BLaER1 (cell line): ENCODE results near the gene C19orf73.
A peak's percentile ranks its signal among the peaks of the same experiment; 100 is the strongest.

Experiments
- H3K27ac ChIP-seq: shearing (Covaris generic); formaldehyde crosslinking; 2 replicates; pipeline ENCODE4 v1.8.1; 2022
- H3K27me3 ChIP-seq: shearing (Covaris generic); formaldehyde crosslinking; 2 replicates; pipeline ENCODE4 v1.8.1; 2022
- H3K36me3 ChIP-seq: shearing (Covaris generic); formaldehyde crosslinking; 2 replicates; pipeline ENCODE4 v1.8.1; 2022
- H3K4me1 ChIP-seq: shearing (Covaris generic); formaldehyde crosslinking; 2 replicates; pipeline ENCODE4 v1.8.1; 2022
- H3K4me2 ChIP-seq: shearing (Covaris generic); formaldehyde crosslinking; 2 replicates; pipeline ENCODE4 v1.8.1; 2022
- H3K4me3 ChIP-seq: shearing (Covaris generic); formaldehyde crosslinking; 2 replicates; pipeline ENCODE4 v1.8.1; 2022
- H3K9ac ChIP-seq: shearing (Covaris generic); formaldehyde crosslinking; 2 replicates; pipeline ENCODE4 v1.8.1; 2022
- H3K9me3 ChIP-seq: shearing (Covaris generic); formaldehyde crosslinking; 2 replicates; pipeline ENCODE4 v1.8.1; 2022
- H4K20me1 ChIP-seq: shearing (Covaris generic); formaldehyde crosslinking; 2 replicates; pipeline ENCODE4 v1.8.1; 2022
- Cebpa-rat ChIP-seq: shearing (Covaris generic); IDR thresholded peaks from 2 replicates; pipeline ENCODE4 v1.8.1; 2022

C19orf73 gene

DNA sequence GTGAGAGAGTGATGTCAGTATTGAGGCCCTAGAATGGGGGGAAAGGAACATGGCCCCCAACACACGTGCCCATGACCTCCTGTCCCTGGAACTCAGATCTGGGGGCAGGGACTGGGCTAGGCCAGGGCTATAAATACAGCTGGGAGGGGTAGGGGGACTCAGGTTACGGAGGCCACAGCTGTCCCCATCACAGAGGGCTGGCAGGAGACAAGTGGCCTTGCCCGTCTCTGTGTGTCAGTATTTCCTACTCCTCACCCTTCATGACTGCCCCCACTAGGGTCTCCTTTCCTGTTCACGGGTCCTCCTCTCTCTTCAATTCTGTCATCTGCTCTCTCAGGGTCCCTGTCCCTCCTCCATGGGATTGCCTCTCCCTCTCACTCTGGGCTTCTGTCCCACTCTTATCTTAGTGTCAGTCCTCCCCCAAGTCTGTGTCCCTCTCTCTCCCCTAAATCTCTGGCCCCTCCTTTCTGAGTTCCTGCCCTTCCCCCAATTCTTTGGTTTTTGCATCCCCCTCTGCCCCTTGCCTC is 36.9 kb upstream of the C19orf73 start:
- no peak for TF ChIP-seq Cebpa-rat
- no peaks in the 10 kb centered on the region for H3K27me3 ChIP-seq
- peaks cover 75% of the 10 kb centered on the region for H3K4me1 ChIP-seq
- H3K27ac ChIP-seq, result peak overlapping the region; percentile 41; the same call in 1 of the 2 replicates
- H4K20me1 ChIP-seq, result no peaks in the 10 kb centered on the region
- H3K9ac ChIP-seq, result peak overlapping the region; percentile 29; the same call in 1 of the 2 replicates
- H3K9me3 ChIP-seq, result no peaks in the 10 kb centered on the region
- H3K4me2 ChIP-seq, result peak overlapping the region; percentile 77
- H3K36me3 ChIP-seq, result no peaks in the 10 kb centered on the region
- H3K4me3 ChIP-seq, result no peak overlapping the region

DNA sequence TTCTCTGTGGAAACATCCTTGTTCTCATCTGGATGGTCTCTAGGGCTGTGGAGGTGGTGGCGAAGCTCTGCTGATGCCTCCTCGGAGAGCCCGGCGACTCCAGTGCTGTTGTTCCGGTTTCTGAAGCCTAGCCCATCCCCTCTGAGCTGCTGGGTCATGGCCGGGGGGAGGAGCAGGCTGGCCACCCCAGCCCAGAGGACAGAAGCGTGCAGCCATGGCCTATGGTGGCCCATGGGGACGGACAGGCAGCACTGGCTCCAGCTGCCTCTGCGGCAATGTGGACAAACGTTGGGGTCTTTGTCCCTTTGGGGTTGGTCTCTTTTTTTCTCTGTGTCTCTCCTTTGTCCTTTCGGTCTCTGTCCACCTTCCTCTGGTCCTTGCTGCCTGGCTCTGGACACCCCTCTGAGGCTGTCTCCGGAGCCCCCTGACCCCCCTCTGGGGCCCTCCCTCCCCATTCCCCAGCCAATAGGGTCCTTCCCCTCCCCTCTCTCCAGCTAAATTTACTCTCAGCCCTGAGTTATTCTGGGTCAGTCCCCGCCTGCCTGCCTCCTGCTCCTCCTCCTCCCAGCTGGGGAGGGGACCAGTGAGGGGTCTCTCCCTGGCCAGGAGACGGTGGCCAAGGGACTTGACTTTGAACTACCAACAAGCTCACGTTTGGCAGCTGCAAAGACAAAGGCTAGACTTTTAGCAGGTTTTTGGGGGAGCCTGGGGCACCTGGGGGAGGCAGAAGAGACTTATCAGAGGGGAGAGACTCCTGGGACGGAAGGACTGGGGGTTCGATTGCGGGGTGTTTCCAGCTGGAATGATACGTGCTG is 36.3 kb upstream of the C19orf73 start, which contains the start of gene HRC:
HRC (minus strand) TSS at position 392 of the 815 bp plus-strand sequence; CDS start at position 233, 159 bp downstream.
- Histone ChIP-seq H3K36me3 (no peaks in the 10 kb centered on the region), H3K4me3 (no peak within 1 kb of the TSS), H3K27me3 (no peaks in the 10 kb centered on the region), H3K4me1 (peaks cover 75% of the 10 kb centered on the region), H3K27ac (peak within 1 kb of the TSS; percentile 56; the same call in 1 of the 2 replicates), H3K4me2 (peak within 1 kb of the TSS; percentile 77), H4K20me1 (no peaks in the 10 kb centered on the region), H3K9ac (peak within 1 kb of the TSS; percentile 29; the same call in 1 of the 2 replicates), H3K9me3 (no peaks in the 10 kb centered on the region)
- no peak for TF ChIP-seq Cebpa-rat

GRCh38 chr19:49154279-49154678 is 35.3 kb upstream of the C19orf73 start:
- no peak overlapping the region for H3K4me3 ChIP-seq
- no peaks in the 10 kb centered on the region for H3K9me3 ChIP-seq
- peak overlapping the region; percentile 77 for H3K4me2 ChIP-seq
- no peaks in the 10 kb centered on the region for H4K20me1 ChIP-seq
- no peak for TF ChIP-seq Cebpa-rat
- H3K36me3 ChIP-seq, result no peaks in the 10 kb centered on the region
- H3K27ac ChIP-seq, result no peak overlapping the region
- peaks cover 75% of the 10 kb centered on the region for H3K4me1 ChIP-seq
- H3K9ac ChIP-seq, result no peak overlapping the region
- H3K27me3 ChIP-seq, result no peaks in the 10 kb centered on the region

DNA sequence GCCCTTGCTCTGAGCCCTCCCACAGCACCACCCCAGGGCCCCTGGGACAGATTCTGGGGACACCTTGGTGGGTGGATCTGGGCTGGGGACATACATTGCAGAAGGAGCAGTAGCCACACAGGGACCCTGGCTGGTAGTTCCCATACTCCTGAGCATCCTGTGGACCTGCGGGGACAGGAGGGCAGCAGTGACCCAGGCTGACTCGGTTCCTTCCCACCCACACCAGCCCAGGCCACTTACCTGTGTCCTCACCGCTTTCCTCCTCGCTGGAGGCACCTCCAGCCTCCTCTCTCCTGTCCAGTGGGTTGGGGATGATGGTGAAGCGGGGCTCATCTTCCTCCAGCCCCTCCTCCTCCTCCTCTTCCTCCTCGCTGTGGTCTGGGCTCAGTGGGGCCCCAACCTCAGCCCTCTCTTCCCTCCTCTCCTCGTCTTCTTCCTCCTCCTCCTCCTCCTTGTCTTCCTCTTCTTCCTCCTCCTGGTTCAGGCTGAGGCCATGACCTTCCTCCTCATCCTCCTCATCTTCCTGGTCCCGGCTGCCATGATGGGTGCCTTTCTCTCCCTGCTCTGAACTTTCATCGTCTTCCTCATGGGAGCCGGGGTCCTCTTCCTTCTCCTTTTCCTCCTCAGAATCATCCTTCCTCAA is 34.3 kb upstream of the C19orf73 start:
- no peak overlapping the region for H3K4me3 ChIP-seq
- H3K27me3 ChIP-seq, result no peaks in the 10 kb centered on the region
- no peak overlapping the region for H3K9ac ChIP-seq
- 0 out of 2 replicates have a peak, but pooled peaks cover 4% of the 10 kb centered on the region for H4K20me1 ChIP-seq
- peaks cover 79% of the 10 kb centered on the region for H3K4me1 ChIP-seq
- H3K27ac ChIP-seq, result no peak overlapping the region
- no peak for TF ChIP-seq Cebpa-rat
- peak overlapping the region; percentile 60 for H3K4me2 ChIP-seq
- no peaks in the 10 kb centered on the region for H3K9me3 ChIP-seq
- H3K36me3 ChIP-seq, result no peaks in the 10 kb centered on the region

- Histone ChIP-seq H3K4me2 (peak overlapping the region; percentile 95), H3K4me1 (peaks cover 77% of the 10 kb centered on the region), H3K9me3 (no peaks in the 10 kb centered on the region), H3K4me3 (no peak overlapping the region), H3K36me3 (no peaks in the 10 kb centered on the region), H4K20me1 (0 out of 2 replicates have a peak, but pooled peaks cover 4% of the 10 kb centered on the region), H3K27me3 (no peaks in the 10 kb centered on the region), H3K9ac (no peak overlapping the region), H3K27ac (no peak overlapping the region)
- TF ChIP-seq Cebpa-rat, result no peak
Measured at GRCh38 chr19:49152119-49152550, 33.2 kb upstream of the C19orf73 start.

DNA sequence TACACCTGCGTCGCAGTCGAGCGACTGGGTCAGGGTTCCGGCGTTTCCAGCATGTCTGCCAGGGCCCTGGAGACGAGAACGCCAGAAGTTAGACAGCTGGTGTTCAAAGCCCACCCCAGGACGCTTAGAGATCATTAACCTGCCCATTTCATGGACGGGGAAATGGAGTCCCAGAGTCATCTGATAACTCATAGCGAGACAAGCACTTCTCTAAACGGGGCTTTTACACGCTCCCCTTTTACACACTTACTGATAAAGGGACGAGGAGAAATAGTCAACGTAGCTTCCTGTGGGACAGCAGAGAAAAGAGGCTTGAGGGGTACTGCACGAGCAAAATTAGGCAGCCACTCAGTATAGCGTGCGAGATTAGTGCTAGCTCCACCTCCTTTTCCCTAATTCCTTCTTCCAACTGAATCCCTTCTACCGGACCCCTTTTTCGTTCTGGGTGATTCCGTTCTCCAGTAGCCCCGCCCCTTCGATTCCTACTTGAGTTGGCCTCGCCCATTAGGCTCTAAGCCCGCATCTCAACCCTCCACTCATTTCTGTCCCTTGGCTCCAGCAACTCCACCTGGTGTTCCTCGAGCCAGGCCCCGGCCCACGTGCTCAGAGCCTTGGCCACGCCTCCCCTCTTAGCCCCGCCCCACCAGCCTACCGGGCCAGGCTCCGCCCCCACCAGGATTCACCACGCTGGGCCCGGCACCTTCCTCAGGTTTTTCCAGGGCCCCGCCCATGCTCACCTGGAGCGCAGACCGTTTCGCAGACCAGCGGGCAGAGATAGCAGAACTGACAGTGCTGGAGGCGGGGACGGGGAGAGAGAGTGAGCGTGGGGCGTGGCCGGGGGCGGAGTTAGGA is 32.5 kb upstream of the C19orf73 start:
- H3K9ac ChIP-seq, result no peak overlapping the region
- no peak overlapping the region for H3K27ac ChIP-seq
- peak overlapping the region; percentile 83 for H3K4me3 ChIP-seq
- H3K4me1 ChIP-seq, result peaks cover 74% of the 10 kb centered on the region
- no peak for TF ChIP-seq Cebpa-rat
- no peaks in the 10 kb centered on the region for H3K27me3 ChIP-seq
- no peaks in the 10 kb centered on the region for H3K36me3 ChIP-seq
- H3K4me2 ChIP-seq, result peak overlapping the region; percentile 95
- H3K9me3 ChIP-seq, result no peaks in the 10 kb centered on the region
- H4K20me1 ChIP-seq, result 0 out of 2 replicates have a peak, but pooled peaks cover 4% of the 10 kb centered on the region

- H3K36me3 ChIP-seq, result no peaks in the 10 kb centered on the region
- H3K9me3 ChIP-seq, result no peaks in the 10 kb centered on the region
- H3K27ac ChIP-seq, result peak overlapping the region; percentile 84
- H3K4me2 ChIP-seq, result peak overlapping the region; percentile 95
- peak overlapping the region; percentile 83 for H3K4me3 ChIP-seq
- peak overlapping the region; percentile 83 for H3K9ac ChIP-seq
- no peaks in the 10 kb centered on the region for H3K27me3 ChIP-seq
- no peak for TF ChIP-seq Cebpa-rat
- 0 out of 2 replicates have a peak, but pooled peaks cover 4% of the 10 kb centered on the region for H4K20me1 ChIP-seq
- peaks cover 74% of the 10 kb centered on the region for H3K4me1 ChIP-seq
Measured at GRCh38 chr19:49150944-49151243, 32.0 kb upstream of the C19orf73 start.

DNA sequence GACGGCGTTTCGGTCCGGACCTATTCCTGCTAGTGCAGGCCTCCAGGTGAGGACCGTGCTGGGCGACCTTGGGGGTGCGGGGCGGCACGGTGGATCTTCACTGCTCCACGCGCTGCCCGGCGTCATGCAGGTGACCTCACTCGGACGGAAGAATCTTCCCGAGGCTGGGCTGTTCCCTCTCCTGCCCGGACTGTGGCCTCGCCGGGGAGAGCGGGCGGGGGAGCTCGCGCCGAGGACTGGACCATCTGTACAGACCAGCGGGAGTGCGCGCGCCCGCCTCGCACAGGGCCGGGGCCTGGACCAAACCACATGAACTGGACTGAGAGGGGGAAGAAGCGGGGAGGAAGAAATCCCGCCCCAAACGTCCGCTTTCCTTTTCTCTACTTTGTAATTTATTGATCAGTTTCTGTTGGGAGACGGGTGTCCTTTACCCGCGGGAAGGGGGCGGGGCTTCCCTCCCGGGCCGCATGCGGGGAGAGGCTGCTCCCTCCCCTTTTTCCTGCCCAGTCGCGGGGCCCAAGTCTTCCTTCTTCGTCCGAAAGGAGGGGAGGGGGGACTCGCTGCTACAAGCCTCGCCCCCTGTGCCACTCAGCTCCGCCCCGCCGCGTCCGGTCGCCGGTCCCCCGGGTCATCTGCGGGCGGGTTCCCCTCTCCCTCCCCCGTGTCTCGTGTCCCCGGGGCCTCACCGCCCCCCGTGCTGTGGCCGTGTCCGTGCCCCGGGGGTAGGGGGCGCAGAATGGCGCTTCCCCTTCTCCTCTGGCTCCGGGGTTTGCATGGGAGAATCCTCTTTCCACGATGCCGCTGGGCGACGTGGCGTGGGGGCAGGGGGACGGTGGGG is 31.4 kb upstream of the C19orf73 start:
- no peaks in the 10 kb centered on the region for H3K36me3 ChIP-seq
- no peaks in the 10 kb centered on the region for H3K9me3 ChIP-seq
- no peaks in the 10 kb centered on the region for H3K27me3 ChIP-seq
- peaks cover 74% of the 10 kb centered on the region for H3K4me1 ChIP-seq
- peak overlapping the region; percentile 83 for H3K9ac ChIP-seq
- H3K27ac ChIP-seq, result peak overlapping the region; percentile 84
- H3K4me3 ChIP-seq, result peak overlapping the region; percentile 83
- 0 out of 2 replicates have a peak, but pooled peaks cover 4% of the 10 kb centered on the region for H4K20me1 ChIP-seq
- H3K4me2 ChIP-seq, result peak overlapping the region; percentile 95
- no peak for TF ChIP-seq Cebpa-rat
